HG03457 (cell line): ENCODE results near the gene PLK3.
"Not testable (repeated sequence)": the region's sequence is repeated elsewhere in the genome, so short reads cannot be mapped to it uniquely, and the experiment has no call there.

Source experiments
- ATAC-seq: cut with Tn5 transposase; IDR thresholded peaks from one replicate; pipeline ENCODE4 v1.9.1; 2021; ENCODE audit warnings: moderate number of reproducible peaks; ENCODE audit not compliant: unreplicated experiment

Gene PLK3

GRCh38 chr1:44799770-44800584 is at the start of gene PLK3:
Gene PLK3 (plus strand): TSS chr1:44800377. CDS start chr1:44800464, 87 bp downstream.
- ATAC-seq = peak; percentile 64

- ATAC-seq = no peak
These were observed 42.8 kb upstream of the PLK3 start for GRCh38 chr1:44757420-44757819.

- ATAC-seq = no peak
These were observed 41.1 kb upstream of the PLK3 start for GRCh38 chr1:44759077-44759476.

GRCh38 chr1:44760876-44761275 is 39.3 kb upstream of the PLK3 start:
- ATAC-seq = no peak

GRCh38 chr1:44766421-44766820 is 33.8 kb upstream of the PLK3 start:
- ATAC-seq = not testable (repeated sequence)

- peak; percentile 63 for ATAC-seq
These were observed 24.9 kb upstream of the PLK3 start, which contains the start of gene RPS8 for GRCh38 chr1:44775078-44775929. Gene RPS8 (plus strand): TSS chr1:44775540. CDS start chr1:44775597, 57 bp downstream.

GRCh38 chr1:44775930-44776729 is 24.0 kb upstream of the PLK3 start:
- ATAC-seq = peak; percentile 6

- ATAC-seq = no peak
These were observed 23.5 kb upstream of the PLK3 start for GRCh38 chr1:44776730-44777068.

- ATAC-seq = no peak
These were observed 22.6 kb upstream of the PLK3 start for GRCh38 chr1:44777547-44777946.

GRCh38 chr1:44777969-44778635 is 22.1 kb upstream of the PLK3 start:
- no peak for ATAC-seq

GRCh38 chr1:44778705-44779576 is 21.2 kb upstream of the PLK3 start:
- ATAC-seq = no peak

- no peak for ATAC-seq
These were observed 19.5 kb upstream of the PLK3 start for GRCh38 chr1:44780583-44781121.

GRCh38 chr1:44783697-44784093 is 16.5 kb upstream of the PLK3 start:
- no peak for ATAC-seq

GRCh38 chr1:44784094-44785028 is 15.8 kb upstream of the PLK3 start:
- ATAC-seq = no peak

- no peak for ATAC-seq
These were observed 15.2 kb upstream of the PLK3 start for GRCh38 chr1:44785029-44785380.

- no peak for ATAC-seq
These were observed 14.6 kb upstream of the PLK3 start for GRCh38 chr1:44785501-44786137.

GRCh38 chr1:44786138-44786840 is 13.9 kb upstream of the PLK3 start:
- ATAC-seq = no peak
